ENCODE measurements around the gene PRPH.
"Not testable (repeated sequence)": the region's sequence is repeated elsewhere in the genome, so short reads cannot be mapped to it uniquely, and the experiment has no call there.

PRPH gene

DNA sequence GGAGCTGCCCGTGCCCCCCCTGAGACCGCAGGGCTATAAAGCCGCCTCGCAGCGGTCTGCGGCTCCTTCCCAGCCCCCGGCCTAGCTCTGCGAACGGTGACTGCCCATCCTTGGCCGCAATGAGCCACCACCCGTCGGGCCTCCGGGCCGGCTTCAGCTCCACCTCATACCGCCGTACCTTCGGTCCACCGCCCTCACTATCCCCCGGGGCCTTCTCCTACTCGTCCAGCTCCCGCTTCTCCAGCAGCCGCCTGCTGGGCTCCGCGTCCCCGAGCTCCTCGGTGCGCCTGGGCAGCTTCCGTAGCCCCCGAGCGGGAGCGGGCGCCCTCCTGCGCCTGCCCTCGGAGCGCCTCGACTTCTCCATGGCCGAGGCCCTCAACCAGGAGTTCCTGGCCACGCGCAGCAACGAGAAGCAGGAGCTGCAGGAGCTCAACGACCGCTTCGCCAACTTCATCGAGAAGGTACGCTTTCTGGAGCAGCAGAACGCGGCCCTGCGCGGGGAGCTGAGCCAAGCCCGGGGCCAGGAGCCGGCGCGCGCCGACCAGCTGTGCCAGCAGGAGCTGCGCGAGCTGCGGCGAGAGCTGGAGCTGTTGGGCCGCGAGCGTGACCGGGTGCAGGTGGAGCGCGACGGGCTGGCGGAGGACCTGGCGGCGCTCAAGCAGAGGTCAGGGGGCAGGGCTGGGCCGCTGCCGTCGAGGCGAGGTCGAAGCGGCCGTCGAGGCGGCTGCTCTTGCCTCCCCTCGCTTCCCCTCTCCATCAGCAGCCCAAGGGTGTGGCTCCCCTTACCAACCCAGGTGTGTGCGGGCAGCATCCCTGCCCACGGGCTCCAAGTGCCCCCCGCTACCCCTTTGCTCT, at the start of gene PRPH:
Gene PRPH (plus strand): TSS at position 66 of the 855 bp plus-strand sequence. CDS start 54 bp downstream, at position 120.
- TF ChIP-seq, protein P1, sequence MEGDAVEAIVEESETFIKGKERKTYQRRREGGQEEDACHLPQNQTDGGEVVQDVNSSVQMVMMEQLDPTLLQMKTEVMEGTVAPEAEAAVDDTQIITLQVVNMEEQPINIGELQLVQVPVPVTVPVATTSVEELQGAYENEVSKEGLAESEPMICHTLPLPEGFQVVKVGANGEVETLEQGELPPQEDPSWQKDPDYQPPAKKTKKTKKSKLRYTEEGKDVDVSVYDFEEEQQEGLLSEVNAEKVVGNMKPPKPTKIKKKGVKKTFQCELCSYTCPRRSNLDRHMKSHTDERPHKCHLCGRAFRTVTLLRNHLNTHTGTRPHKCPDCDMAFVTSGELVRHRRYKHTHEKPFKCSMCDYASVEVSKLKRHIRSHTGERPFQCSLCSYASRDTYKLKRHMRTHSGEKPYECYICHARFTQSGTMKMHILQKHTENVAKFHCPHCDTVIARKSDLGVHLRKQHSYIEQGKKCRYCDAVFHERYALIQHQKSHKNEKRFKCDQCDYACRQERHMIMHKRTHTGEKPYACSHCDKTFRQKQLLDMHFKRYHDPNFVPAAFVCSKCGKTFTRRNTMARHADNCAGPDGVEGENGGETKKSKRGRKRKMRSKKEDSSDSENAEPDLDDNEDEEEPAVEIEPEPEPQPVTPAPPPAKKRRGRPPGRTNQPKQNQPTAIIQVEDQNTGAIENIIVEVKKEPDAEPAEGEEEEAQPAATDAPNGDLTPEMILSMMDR (IDR thresholded peaks at IDR 0.05; ENCODE audit: borderline replicate concordance, insufficient read depth, low read depth, low read length): no peak
- no peak within 1 kb of the TSS for H3K4me3 ChIP-seq (ENCODE audit: low read depth, low read length)

DNA sequence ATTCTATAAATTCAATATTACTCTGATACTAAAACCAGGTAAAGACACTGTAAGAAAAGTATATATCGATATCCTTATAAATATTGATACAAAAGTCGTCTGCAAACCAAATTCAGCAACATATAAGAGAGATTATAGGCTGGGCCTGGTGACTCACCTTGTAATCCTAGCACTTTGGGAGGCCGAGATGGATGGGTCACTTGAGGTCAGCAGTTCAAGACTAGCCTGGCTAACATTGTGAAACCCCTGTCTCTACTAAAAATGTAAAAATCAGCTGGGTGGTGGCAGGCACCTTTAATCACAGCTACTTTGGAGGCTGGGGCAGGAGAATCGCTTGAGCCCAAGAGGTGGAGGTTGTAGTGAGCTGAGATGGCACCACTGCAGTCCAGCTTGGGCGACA, 43.6 kb upstream of the PRPH start:
- H3K4me3 ChIP-seq (ENCODE audit: low read depth, low read length): no peak overlapping the region
- TF ChIP-seq, protein P1 (IDR thresholded peaks at IDR 0.05; ENCODE audit: borderline replicate concordance, insufficient read depth, low read depth, low read length): no peak

DNA sequence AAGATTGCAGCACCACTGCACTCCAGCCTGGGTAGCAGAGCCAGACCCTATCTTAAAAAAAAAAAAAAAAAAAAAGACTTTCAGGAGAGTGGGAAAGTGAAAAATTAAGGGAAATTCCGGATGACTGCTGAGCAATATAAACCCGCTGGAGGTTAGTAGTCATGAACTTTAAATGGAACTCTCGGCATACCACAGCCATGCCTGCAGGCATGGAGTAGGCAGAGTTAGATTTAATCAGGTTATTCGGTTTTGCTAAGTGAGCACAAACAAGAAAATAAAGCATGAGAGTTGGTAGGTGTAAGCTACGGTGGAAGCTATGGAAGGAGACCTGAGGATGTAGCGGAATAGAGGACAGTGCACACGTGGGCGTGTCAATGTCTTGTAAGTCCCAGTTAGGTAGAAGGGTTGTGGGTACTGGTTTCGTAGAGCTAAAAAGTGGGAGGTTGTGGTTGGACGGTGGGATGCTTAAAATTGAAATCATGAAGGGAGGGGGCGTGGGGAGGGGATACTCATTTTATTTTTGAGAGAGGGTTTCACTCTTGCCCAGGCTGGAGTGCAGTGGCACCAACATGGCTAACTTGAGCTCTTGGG, 41.8 kb upstream of the PRPH start:
- H3K4me3 ChIP-seq (ENCODE audit: low read depth, low read length): no peak overlapping the region
- TF ChIP-seq, protein P1 (IDR thresholded peaks at IDR 0.05; ENCODE audit: borderline replicate concordance, insufficient read depth, low read depth, low read length): no peak

DNA sequence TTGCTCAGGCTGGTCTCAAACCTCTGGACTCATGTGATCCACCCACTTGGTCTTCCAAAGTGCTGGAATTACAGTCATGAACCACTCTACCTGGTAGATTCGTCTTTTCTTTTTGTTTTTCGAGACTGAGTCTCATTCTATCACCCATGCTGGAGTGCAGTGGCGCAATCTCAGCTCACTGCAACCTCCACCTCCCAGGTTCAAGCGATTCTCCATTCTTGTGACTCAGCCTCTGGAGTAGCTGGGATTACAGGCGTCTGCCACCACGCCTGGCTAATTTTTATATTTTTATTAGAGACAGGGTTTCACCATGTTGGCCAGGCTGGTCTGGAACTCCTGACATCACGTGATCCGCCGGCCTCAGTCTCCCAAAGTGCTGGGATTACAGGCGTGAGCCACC, 39.5 kb upstream of the PRPH start:
- H3K4me3 ChIP-seq (ENCODE audit: low read depth, low read length): not testable (repeated sequence)

- no peak overlapping the region for H3K4me3 ChIP-seq (ENCODE audit: low read depth, low read length)
- TF ChIP-seq, protein P1 (IDR thresholded peaks at IDR 0.05; ENCODE audit: borderline replicate concordance, insufficient read depth, low read depth, low read length): no peak
Measured at GRCh38 chr12:49255857-49256637, 38.9 kb upstream of the PRPH start.

DNA sequence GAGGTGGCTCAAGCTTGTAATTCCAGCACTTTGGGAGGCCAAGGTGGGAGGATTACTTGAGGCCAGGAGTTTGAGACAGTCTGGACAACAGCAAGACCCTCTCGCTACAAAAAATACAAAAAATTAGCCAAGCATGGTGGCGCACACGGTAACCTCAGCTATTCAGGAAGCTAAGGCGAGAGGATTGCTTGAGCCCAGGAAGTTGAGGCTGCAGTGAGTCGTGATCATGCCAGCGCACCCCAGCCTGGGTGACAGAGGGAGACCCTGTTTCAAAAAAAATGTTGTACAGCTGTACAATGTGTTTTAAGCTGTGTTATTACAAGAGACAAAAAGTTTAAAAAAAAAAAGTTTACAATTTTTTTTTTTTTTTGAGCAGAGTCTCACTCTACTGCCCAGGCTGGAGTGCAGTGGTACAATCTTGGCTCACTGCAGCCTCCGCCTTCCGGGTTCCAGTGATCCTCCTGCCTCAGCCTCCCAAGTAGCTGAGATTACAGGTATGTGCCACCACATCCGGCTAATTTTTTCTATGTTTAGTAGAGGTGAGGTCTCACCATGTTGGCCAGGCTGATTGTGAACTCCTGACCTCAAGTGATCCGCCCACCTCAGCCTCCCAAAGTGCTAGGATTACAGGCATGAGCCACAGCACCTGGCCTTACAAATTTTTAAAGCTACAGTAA, 37.3 kb upstream of the PRPH start:
- not testable (repeated sequence) for H3K4me3 ChIP-seq (ENCODE audit: low read depth, low read length)

DNA sequence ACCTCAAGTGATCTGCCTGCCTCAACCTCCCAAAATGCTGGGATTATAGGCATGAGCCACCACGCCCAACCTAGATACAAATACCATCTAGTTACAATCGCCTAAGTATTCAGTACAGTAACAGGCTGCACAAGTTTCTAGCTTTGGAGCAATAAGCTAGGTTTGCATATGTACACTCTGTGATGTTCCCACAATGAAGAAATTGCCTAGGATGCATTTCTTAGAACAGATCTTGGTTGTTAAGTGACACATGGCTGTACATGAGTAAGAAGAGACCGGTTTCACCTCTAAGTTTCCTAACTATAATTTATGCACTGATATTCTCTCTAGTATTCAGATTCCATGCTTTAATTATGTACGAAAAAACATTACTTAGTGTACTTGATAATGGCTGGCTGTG, 35.5 kb upstream of the PRPH start:
- TF ChIP-seq, protein P1 (IDR thresholded peaks at IDR 0.05; ENCODE audit: borderline replicate concordance, insufficient read depth, low read depth, low read length): no peak
- no peak overlapping the region for H3K4me3 ChIP-seq (ENCODE audit: low read depth, low read length)

All from GM12875 (cell line).